T-helper 2 cell treated with Interferon-gamma antibody and Interleukin-4, amounts not matched to agents 5 μg/mL and 100 μg/mL, for 36 hours (primary cell): Measurements from ENCODE around the gene ATP8B1.
"Not testable (repeated sequence)": the region's sequence is repeated elsewhere in the genome, so short reads cannot be mapped to it uniquely, and the experiment has no call there.

Source experiments
- DNase-seq: peaks from one replicate; pipeline ENCODE4 v3.0.0; 2021; ENCODE audit warnings: low spot score
- H3K27ac Mint-ChIP-seq: one replicate; pipeline ENCODE4 v1.8.0; 2021; ENCODE audit warnings: mild to moderate bottlenecking, mixed read lengths
- H3K27me3 Mint-ChIP-seq: one replicate; pipeline ENCODE4 v1.8.0; 2021; ENCODE audit warnings: low read depth, mixed read lengths
- H3K36me3 Mint-ChIP-seq: one replicate; pipeline ENCODE4 v1.8.0; 2021; ENCODE audit warnings: low read depth, mixed read lengths
- H3K4me1 Mint-ChIP-seq: one replicate; pipeline ENCODE4 v1.8.0; 2021; ENCODE audit warnings: low read depth, mixed read lengths
- H3K4me3 Mint-ChIP-seq: one replicate; pipeline ENCODE4 v1.8.0; 2022; ENCODE audit warnings: mild to moderate bottlenecking, moderate library complexity, mixed read lengths
- H3K9me3 Mint-ChIP-seq: one replicate; pipeline ENCODE4 v1.8.0; 2021; ENCODE audit warnings: mixed read lengths

ATP8B1 gene

GRCh38 chr18:57728941-57729511, 74.1 kb downstream of the ATP8B1 start:
- peaks cover 11% of the 10 kb centered on the region for H3K9me3 Mint-ChIP-seq
- no peak for DNase-seq
- no peak overlapping the region for H3K27ac Mint-ChIP-seq
- no peaks in the 10 kb centered on the region for H3K27me3 Mint-ChIP-seq
- no peaks in the 10 kb centered on the region for H3K36me3 Mint-ChIP-seq
- H3K4me1 Mint-ChIP-seq, result no peaks in the 10 kb centered on the region
- no peak overlapping the region for H3K4me3 Mint-ChIP-seq

DNA sequence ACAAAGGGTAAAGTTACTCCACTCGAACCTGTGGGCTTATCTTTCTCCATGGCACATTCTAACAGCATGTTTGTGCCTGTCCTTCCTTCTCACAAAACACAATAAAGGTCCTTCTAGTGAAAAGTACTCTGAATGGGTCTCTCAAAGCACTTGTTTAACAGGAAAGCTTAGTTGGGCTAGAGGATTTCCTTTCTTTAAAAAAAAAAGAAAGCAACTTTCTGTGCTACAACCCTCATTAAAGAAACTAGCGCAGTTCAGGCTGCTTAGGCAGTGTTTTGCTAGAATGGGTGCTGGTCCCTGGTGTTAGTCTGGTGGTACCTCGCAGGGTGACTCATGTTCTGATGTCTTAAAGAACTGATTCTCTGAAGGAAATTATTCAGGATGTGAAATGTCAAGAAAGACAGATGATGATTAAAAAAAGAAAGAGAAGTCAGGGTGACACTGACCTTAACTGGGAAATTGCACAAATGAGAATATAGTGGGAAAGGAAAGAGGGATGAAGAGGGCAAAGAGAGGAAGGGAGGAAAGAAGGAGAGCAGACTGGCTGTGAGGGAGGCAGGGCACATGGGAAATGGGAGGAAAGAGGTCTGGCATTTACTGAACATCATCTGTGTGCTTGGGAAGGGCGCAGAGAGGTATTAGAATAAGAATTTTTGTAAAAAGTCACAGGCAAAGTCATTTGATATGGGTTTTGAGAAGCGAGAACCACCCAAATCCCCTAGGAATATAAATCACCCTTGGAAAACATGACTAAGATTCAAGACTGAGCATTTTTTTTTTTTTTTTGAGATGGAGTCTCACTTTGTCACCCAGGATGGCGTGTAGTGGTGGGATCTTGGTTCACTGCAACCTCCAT, 74.9 kb downstream of the ATP8B1 start:
- Mint-ChIP-seq H3K27me3 (no peaks in the 10 kb centered on the region), H3K27ac (no peak overlapping the region), H3K36me3 (no peaks in the 10 kb centered on the region), H3K9me3 (peaks cover 11% of the 10 kb centered on the region), H3K4me3 (no peak overlapping the region), H3K4me1 (no peaks in the 10 kb centered on the region)
- DNase-seq, result no peak

GRCh38 chr18:57719211-57719935, 83.7 kb downstream of the ATP8B1 start:
- not testable (repeated sequence) for H3K27me3 Mint-ChIP-seq, DNase-seq, H3K4me1 Mint-ChIP-seq, H3K36me3 Mint-ChIP-seq, H3K27ac Mint-ChIP-seq, H3K4me3 Mint-ChIP-seq
- H3K9me3 Mint-ChIP-seq, result peaks cover 40% of the 10 kb centered on the region

- H3K9me3 Mint-ChIP-seq, result peaks cover 40% of the 10 kb centered on the region
Measured at GRCh38 chr18:57716549-57716948, 86.6 kb downstream of the ATP8B1 start.

DNA sequence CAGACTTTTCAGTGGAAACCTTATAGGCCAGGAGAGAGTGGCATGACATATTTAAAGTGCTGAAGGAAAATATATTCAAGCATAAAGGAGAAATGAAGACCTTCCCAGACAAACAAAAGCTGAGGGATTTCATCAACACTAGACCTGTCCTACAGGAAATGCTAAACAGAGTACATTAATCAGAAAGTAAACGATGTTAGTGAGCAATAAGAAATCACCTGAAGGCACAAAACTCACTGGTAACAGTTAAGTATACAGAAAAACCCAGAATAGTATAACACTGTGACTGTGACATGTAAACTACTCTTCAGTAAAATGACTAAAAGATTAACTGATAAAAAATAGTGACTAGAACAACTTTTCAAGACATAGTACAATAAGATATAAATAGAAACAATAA, 87.4 kb downstream of the ATP8B1 start:
- Mint-ChIP-seq H3K4me3 (no peak overlapping the region), H3K4me1 (peaks cover 1% of the 10 kb centered on the region), H3K27ac (no peak overlapping the region), H3K36me3 (no peaks in the 10 kb centered on the region), H3K9me3 (peaks cover 40% of the 10 kb centered on the region), H3K27me3 (no peaks in the 10 kb centered on the region)
- no peak for DNase-seq

More at GRCh38 chr18:57716549-57716948, 86.6 kb downstream of the ATP8B1 start:
- no peak overlapping the region for H3K27ac Mint-ChIP-seq
- H3K27me3 Mint-ChIP-seq, result no peaks in the 10 kb centered on the region
- DNase-seq, result no peak
- H3K4me3 Mint-ChIP-seq, result no peak overlapping the region
- H3K4me1 Mint-ChIP-seq, result peaks cover 1% of the 10 kb centered on the region
- H3K36me3 Mint-ChIP-seq, result no peaks in the 10 kb centered on the region

DNA sequence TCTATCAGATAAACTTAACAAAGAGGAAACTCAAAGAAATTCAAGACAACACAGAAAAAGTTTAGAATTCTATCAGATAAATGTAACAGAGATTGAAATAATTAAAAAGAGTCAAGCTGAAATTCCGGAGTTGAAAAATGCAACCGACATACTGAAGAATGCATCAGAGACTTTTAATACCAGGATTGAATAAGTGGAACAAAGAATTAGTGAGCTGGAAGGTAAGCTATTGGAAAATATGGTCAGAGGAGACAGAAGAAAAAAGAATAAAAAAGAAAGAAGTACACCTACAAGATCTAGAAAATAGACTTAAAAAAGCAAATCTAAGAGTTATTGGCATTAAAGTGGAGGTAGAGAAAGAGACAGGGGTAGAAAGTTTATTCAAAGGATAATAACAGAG, 88.0 kb downstream of the ATP8B1 start:
- Mint-ChIP-seq H3K4me3 (no peak overlapping the region), H3K27ac (no peak overlapping the region), H3K27me3 (no peaks in the 10 kb centered on the region), H3K9me3 (peaks cover 43% of the 10 kb centered on the region), H3K4me1 (peaks cover 1% of the 10 kb centered on the region), H3K36me3 (no peaks in the 10 kb centered on the region)
- DNase-seq, result no peak

- no peak for DNase-seq
- H3K27ac Mint-ChIP-seq, result no peak overlapping the region
- H3K27me3 Mint-ChIP-seq, result no peaks in the 10 kb centered on the region
- H3K36me3 Mint-ChIP-seq, result no peaks in the 10 kb centered on the region
- peaks cover 19% of the 10 kb centered on the region for H3K9me3 Mint-ChIP-seq
- no peaks in the 10 kb centered on the region for H3K4me1 Mint-ChIP-seq
- no peak overlapping the region for H3K4me3 Mint-ChIP-seq
Measured at GRCh38 chr18:57710226-57710625, 92.9 kb downstream of the ATP8B1 start.

DNA sequence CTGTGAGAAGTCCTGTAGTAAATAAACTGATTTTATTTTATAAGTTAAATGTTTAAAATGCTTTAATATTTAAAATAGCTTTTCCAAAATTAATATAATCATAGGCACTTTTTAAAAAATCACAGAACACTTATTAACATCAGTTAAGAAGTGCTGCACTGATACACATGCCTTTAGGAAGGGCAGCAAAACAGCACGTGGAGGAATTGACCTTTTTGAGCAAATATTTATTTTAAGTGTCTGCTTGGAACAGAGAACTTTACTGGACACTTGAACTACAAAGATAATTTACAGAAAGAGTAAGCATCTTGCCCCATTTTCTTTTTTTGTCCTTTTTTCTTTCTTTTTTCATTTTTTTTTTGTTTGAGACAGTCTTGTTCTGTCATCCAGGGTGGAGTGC, 93.8 kb downstream of the ATP8B1 start:
- Mint-ChIP-seq H3K4me1 (no peaks in the 10 kb centered on the region), H3K9me3 (peaks cover 12% of the 10 kb centered on the region), H3K4me3 (no peak overlapping the region), H3K36me3 (no peaks in the 10 kb centered on the region), H3K27me3 (no peaks in the 10 kb centered on the region), H3K27ac (no peak overlapping the region)
- DNase-seq, result no peak

DNA sequence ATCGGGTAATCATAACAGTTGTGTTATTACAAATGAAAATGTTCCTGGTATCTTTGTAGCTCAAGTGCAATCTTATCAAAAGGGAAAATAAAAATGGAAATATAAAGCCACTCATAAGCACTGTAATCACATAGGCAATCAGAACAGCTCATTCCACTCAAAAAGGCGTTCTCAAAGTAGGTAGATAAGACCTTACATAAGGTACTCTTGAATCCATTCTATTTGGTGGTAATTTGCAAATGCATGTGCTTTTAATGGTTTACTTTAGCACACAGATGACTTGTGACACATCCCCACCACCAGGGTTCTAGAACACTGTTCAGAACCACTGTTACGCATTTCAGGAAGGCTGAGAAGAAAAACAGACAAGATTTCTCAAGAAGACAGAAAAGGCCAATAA, 94.8 kb downstream of the ATP8B1 start:
- Mint-ChIP-seq H3K27me3 (no peaks in the 10 kb centered on the region), H3K27ac (no peak overlapping the region), H3K36me3 (no peaks in the 10 kb centered on the region), H3K4me1 (no peaks in the 10 kb centered on the region), H3K4me3 (no peak overlapping the region), H3K9me3 (peaks cover 12% of the 10 kb centered on the region)
- no peak for DNase-seq

- Mint-ChIP-seq H3K4me3 (no peak overlapping the region), H3K27me3 (no peaks in the 10 kb centered on the region), H3K36me3 (no peaks in the 10 kb centered on the region), H3K9me3 (peaks cover 17% of the 10 kb centered on the region), H3K27ac (no peak overlapping the region), H3K4me1 (no peaks in the 10 kb centered on the region)
- DNase-seq, result no peak
Measured at GRCh38 chr18:57705832-57706595, 97.1 kb downstream of the ATP8B1 start.

GRCh38 chr18:57705011-57705410, 98.1 kb downstream of the ATP8B1 start:
- peaks cover 15% of the 10 kb centered on the region for H3K9me3 Mint-ChIP-seq
- no peaks in the 10 kb centered on the region for H3K36me3 Mint-ChIP-seq
- no peak overlapping the region for H3K4me3 Mint-ChIP-seq
- DNase-seq, result no peak
- H3K4me1 Mint-ChIP-seq, result no peaks in the 10 kb centered on the region
- H3K27ac Mint-ChIP-seq, result no peak overlapping the region
- H3K27me3 Mint-ChIP-seq, result no peaks in the 10 kb centered on the region

GRCh38 chr18:57698571-57699276, 104.4 kb downstream of the ATP8B1 start:
- no peaks in the 10 kb centered on the region for H3K4me1 Mint-ChIP-seq
- H3K4me3 Mint-ChIP-seq, result no peak overlapping the region
- H3K36me3 Mint-ChIP-seq, result no peaks in the 10 kb centered on the region
- DNase-seq, result no peak
- no peaks in the 10 kb centered on the region for H3K27me3 Mint-ChIP-seq
- H3K27ac Mint-ChIP-seq, result no peak overlapping the region
- H3K9me3 Mint-ChIP-seq, result peaks cover 6% of the 10 kb centered on the region

GRCh38 chr18:57697426-57697825, 105.7 kb downstream of the ATP8B1 start:
- no peak overlapping the region for H3K27ac Mint-ChIP-seq
- no peak for DNase-seq
- no peaks in the 10 kb centered on the region for H3K27me3 Mint-ChIP-seq
- H3K9me3 Mint-ChIP-seq, result peaks cover 6% of the 10 kb centered on the region
- H3K4me3 Mint-ChIP-seq, result no peak overlapping the region
- H3K36me3 Mint-ChIP-seq, result no peaks in the 10 kb centered on the region
- no peaks in the 10 kb centered on the region for H3K4me1 Mint-ChIP-seq
